GM23248 (cell line): Measurements from ENCODE around the gene DAB2IP. TPM values are rescaled to one million over a fixed set of nuclear protein-coding genes. Genes with fewer than 3 reads are reported as not detected.

Source experiments
- DNase-seq: peaks from one replicate; pipeline ENCODE4 v3.0.0-alpha.2; 2015
- H2AFZ ChIP-seq: fragments of 200-600 bp; sonication (generic); 2 replicates; pipeline ENCODE4 v1.6.1; 2016; ENCODE audit warnings: antibody characterized with exemption
- H3F3A ChIP-seq: fragments of 200-600 bp; sonication (generic); 2 replicates; pipeline ENCODE4 v1.6.1; 2016; ENCODE audit warnings: mild to moderate bottlenecking, antibody characterized with exemption, mixed run types; ENCODE audit not compliant: insufficient read depth
- H3K27ac ChIP-seq: fragments of 200-600 bp; sonication (generic); 2 replicates; pipeline ENCODE4 v1.5.1; 2016; ENCODE audit warnings: mild to moderate bottlenecking
- H3K27me3 ChIP-seq: fragments of 200-600 bp; sonication (generic); replicated peaks from 2 replicates; pipeline ENCODE4 v1.6.1; 2016; ENCODE audit warnings: mild to moderate bottlenecking; ENCODE audit not compliant: insufficient read depth
- H3K36me3 ChIP-seq: fragments of 200-600 bp; sonication (generic); 2 replicates; pipeline ENCODE4 v1.6.1; 2016; ENCODE audit warnings: low read depth, mild to moderate bottlenecking
- H3K4me1 ChIP-seq: fragments of 200-600 bp; sonication (generic); 2 replicates; pipeline ENCODE4 v1.6.1; 2016; ENCODE audit warnings: mild to moderate bottlenecking; ENCODE audit not compliant: insufficient read depth
- H3K4me2 ChIP-seq: fragments of 200-600 bp; sonication (generic); one replicate; pipeline ENCODE4 v1.6.1; 2016; ENCODE audit warnings: mild to moderate bottlenecking; ENCODE audit not compliant: unreplicated experiment
- H3K4me3 ChIP-seq: fragments of 200-600 bp; sonication (generic); 2 replicates; pipeline ENCODE4 v1.5.1; 2016; ENCODE audit warnings: mild to moderate bottlenecking
- H3K79me2 ChIP-seq: fragments of 200-600 bp; sonication (generic); 2 replicates; pipeline ENCODE4 v1.6.1; 2016; ENCODE audit warnings: mild to moderate bottlenecking; ENCODE audit not compliant: insufficient read depth
- H3K9ac ChIP-seq: fragments of 200-600 bp; sonication (generic); 2 replicates; pipeline ENCODE4 v1.6.1; 2016; ENCODE audit warnings: mild to moderate bottlenecking
- H3K9me2 ChIP-seq: fragments of 200-600 bp; sonication (generic); 2 replicates; pipeline ENCODE4 v1.6.1; 2016; ENCODE audit warnings: mixed run types, mild to moderate bottlenecking, moderate library complexity; ENCODE audit not compliant: insufficient read depth
- H3K9me3 ChIP-seq: fragments of 200-600 bp; sonication (generic); one replicate; pipeline ENCODE4 v1.6.1; 2017; ENCODE audit warnings: low read depth
- H4K20me1 ChIP-seq: fragments of 200-600 bp; sonication (generic); 2 replicates; pipeline ENCODE4 v1.6.0; 2016; ENCODE audit not compliant: insufficient read depth
- EZH2 ChIP-seq: fragments of 200-600 bp; sonication (generic); IDR thresholded peaks from 2 replicates; pipeline ENCODE4 v1.6.1; 2018; ENCODE audit warnings: antibody characterized with exemption, mild to moderate bottlenecking; ENCODE audit not compliant: insufficient read depth, poor library complexity, severe bottlenecking
- EZH2phosphoT487 ChIP-seq: fragments of 200-600 bp; sonication (generic); IDR thresholded peaks from 2 replicates; pipeline ENCODE4 v1.6.1; 2018; ENCODE audit warnings: antibody characterized with exemption, moderate library complexity, mild to moderate bottlenecking, low read depth; ENCODE audit not compliant: insufficient read depth
- WGBS, 2 experiments: methylation state at CpG; one replicate each; pipeline ENCODE4 v1.1.6; 2015 to 2017; ENCODE audit warnings: low lambda C conversion rate in 2 of 2, low coverage in 1 of 2; ENCODE audit errors: missing lambda C conversion rate in 2 of 2; 5-methylcytosine and 5-hydroxymethylcytosine counted together
- in situ Hi-C: fragments of 300-500 bp; cut with MboI; formaldehyde crosslinking; loops from 2 replicates; pipeline ENCODE4 v1.15.0; 2020
- polyA plus RNA-seq: library from polyadenylated mRNA; unstranded; fragments of >200 nt; fragmentation: Nextera tagmentation; extraction: Ambion mirVana; gene quantifications from 2 replicates; pipeline ENCODE4 v1.2.1, GENCODE V29; 2016
- total RNA-seq: library from RNA; depleted of rRNA; stranded (reverse); fragments of >200 nt; shearing (Covaris generic); gene quantifications from 2 replicates; pipeline ENCODE4 v1.2.3, GENCODE V29; 2014

The DAB2IP gene
- total and polyA plus RNA-seq, 2 experiments from 2014 or later: 2.6 to 19.7 TPM

DNA sequence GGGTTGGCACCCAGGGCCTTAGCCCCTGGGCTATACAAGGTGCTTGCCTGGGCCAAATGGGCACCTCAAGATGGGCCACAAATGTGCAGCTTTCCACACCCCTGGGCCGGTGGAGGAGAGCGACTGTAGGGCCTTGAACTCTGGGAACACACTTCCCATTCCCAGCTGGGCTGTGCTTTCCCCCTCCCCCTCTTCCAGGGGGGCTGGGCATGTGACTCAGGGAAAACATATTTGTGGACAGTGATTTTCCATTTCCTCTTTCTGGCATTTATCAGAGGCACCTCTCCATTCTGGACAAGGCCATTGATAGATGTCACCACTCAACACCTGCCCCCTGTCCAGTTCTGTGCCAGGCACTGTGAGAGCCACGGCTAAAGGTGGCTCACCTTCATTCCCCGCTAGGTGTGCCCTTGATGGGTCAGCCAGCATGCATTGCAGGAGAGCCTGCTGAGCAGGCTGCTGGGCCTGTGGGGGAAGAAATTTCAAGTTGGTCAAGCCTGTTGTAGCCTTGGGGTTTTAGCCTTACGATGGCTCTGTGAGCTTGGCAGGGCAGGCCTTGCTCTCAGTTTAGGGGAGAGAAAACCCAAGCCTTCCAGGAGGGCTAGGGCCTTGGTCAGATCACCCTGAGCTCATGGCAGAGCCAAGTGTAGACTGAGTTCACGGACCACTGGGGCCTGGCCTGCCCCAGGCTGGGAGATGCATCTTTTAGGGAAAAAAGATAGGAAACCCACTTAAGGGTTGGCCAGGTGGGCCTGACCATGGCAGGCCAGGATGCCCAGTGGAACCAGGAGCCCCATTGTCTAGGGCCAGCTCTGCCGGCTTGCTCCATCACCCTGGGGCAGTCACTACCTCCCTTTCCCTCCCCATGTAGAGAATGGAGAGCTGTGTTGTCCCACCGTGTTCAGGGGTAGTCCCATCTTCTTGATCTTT is 113.9 kb downstream of the DAB2IP start:
- H2AFZ ChIP-seq: no peak overlapping the region
- TF ChIP-seq EZH2: no peak
- no peak for TF ChIP-seq EZH2phosphoT487
- no peaks in the 10 kb centered on the region for H3K9me3 ChIP-seq
- no peak overlapping the region for H3K27ac ChIP-seq
- H3K4me3 ChIP-seq: no peak overlapping the region
- peaks cover 17% of the 10 kb centered on the region for H3K36me3 ChIP-seq
- H3K9me2 ChIP-seq: no peaks in the 10 kb centered on the region
- H3F3A ChIP-seq: no peaks in the 10 kb centered on the region
- no peaks in the 10 kb centered on the region for H4K20me1 ChIP-seq
- H3K27me3 ChIP-seq: no peaks in the 10 kb centered on the region
- peaks cover 14% of the 10 kb centered on the region for H3K4me1 ChIP-seq
- peak; percentile 62 for DNase-seq
- no peak overlapping the region for H3K9ac ChIP-seq
- peak overlapping the region; percentile 30 for H3K4me2 ChIP-seq
- no peaks in the 10 kb centered on the region for H3K79me2 ChIP-seq
- in situ Hi-C loops: no loop called here
- 72 to 73% methylated on average over 8 of the region's 8 CpGs for whole genome bisulfite sequencing, 2 experiments

DNA sequence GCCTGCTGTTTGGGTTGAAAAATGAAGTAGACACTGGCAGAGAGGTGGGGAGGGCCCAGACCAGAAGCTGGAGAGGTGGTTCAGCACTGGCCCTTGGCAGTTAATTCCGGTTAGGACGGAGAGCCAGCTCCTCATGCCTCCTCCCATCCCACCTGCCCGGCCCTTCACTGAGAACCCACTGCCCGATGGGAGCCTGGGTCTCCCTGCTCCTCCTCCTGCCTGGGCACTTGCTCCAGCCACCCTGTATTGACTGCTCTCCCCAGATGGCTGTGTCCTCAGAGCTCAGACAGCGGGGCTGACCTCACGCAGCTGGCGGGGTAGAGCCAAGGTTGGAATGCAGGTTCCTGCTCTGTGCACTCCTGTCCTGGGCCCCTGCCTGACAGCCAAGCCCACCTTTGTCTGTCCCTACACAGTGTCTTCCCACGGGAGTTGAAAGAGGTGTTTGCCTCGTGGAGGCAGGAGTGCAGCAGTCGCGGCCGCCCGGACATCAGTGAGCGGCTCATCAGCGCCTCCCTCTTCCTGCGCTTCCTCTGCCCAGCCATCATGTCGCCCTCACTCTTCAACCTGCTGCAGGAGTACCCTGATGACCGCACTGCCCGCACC is 114.7 kb downstream of the DAB2IP start:
- Histone ChIP-seq H3K4me3 (no peak overlapping the region), H3K9ac (no peak overlapping the region), H4K20me1 (no peaks in the 10 kb centered on the region), H3K27ac (no peak overlapping the region), H2AFZ (no peak overlapping the region), H3K79me2 (no peaks in the 10 kb centered on the region), H3K4me2 (no peak overlapping the region), H3K9me2 (no peaks in the 10 kb centered on the region), H3K4me1 (peaks cover 23% of the 10 kb centered on the region), H3F3A (no peaks in the 10 kb centered on the region), H3K36me3 (peaks cover 17% of the 10 kb centered on the region), H3K9me3 (no peaks in the 10 kb centered on the region), H3K27me3 (no peaks in the 10 kb centered on the region)
- TF ChIP-seq EZH2phosphoT487 (no peak), EZH2 (no peak)
- DNase-seq: no peak
- 94 to 96% methylated on average over 19 of the region's 19 CpGs for WGBS, 2 experiments
- in situ Hi-C loops: no loop called here

DNA sequence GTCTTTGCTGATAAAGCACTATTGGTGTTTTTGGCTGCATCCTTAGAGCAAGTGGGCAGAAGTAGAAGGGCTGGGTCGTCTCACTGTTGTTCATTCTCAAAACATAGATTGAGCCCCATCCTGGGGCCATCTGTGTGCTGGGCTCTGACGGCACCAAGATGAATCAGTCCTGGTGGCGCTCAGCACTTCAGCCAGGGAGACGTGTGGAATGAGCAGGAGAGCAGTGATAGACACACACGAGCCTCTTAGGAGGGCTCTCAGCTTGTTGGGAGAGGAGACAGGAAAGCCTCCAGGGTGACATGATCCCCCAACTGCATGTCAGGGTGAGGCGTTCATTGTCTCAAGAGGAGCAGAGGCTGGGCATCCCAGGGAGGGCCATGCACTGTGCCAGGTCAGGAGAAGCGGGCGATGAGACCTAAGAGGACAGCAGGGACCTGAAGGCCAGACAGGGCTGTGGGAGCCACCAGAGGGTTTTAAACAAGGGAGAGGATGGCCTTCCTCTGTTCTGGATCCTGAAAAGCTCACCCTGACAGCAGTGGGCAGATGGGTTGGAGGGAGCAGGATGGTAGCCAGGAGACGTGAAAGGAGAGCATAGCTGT is 115.8 kb downstream of the DAB2IP start:
- H3K36me3 ChIP-seq: peaks cover 17% of the 10 kb centered on the region

DNA sequence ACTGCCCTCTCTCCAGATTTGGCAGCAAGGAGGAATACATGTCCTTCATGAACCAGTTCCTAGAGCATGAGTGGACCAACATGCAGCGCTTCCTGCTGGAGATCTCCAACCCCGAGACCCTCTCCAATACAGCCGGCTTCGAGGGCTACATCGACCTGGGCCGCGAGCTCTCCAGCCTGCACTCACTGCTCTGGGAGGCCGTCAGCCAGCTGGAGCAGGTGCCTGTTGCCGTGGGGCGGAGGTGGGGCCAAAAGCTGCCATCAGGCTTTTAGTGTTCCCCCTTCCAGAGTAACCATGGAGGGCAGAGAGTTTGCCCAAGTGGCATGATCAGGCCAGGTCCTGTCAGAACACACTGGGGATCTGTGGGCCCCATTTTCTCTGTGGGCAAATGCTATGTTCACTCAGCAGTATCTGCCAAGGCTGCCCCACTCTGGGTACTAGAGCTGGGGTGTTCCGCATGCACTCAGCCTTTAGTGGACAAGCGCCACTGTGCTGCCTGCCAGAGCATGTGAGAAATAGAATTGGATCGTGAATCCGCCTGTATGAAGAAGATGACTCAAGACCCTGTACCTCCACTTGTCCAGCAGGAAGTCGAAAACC is 117.1 kb downstream of the DAB2IP start:
- in situ Hi-C loops: no loop called here
- Histone ChIP-seq H3K27me3 (no peaks in the 10 kb centered on the region), H3K4me2 (no peak overlapping the region), H3K4me3 (no peak overlapping the region), H3F3A (no peaks in the 10 kb centered on the region), H3K79me2 (no peaks in the 10 kb centered on the region), H3K9ac (no peak overlapping the region), H3K9me3 (no peaks in the 10 kb centered on the region), H3K4me1 (peaks cover 29% of the 10 kb centered on the region), H3K27ac (no peak overlapping the region), H3K9me2 (no peaks in the 10 kb centered on the region), H3K36me3 (peaks cover 17% of the 10 kb centered on the region), H4K20me1 (no peaks in the 10 kb centered on the region), H2AFZ (no peak overlapping the region)
- WGBS, 2 experiments: 96 to 97% methylated on average over 15 of the region's 15 CpGs
- TF ChIP-seq EZH2 (no peak), EZH2phosphoT487 (no peak)
- DNase-seq: no peak

More for the DNA sequence above, 115.8 kb downstream of the DAB2IP start:
- no peak overlapping the region for H3K27ac ChIP-seq
- WGBS, 2 experiments: 92 to 95% methylated on average over 9 of the region's 9 CpGs
- no peaks in the 10 kb centered on the region for H3F3A ChIP-seq
- TF ChIP-seq EZH2phosphoT487 (no peak), EZH2 (no peak)
- no peaks in the 10 kb centered on the region for H4K20me1 ChIP-seq
- no peaks in the 10 kb centered on the region for H3K9me2 ChIP-seq
- H3K27me3 ChIP-seq: no peaks in the 10 kb centered on the region
- peaks cover 29% of the 10 kb centered on the region for H3K4me1 ChIP-seq
- H3K4me2 ChIP-seq: no peak overlapping the region
- H2AFZ ChIP-seq: no peak overlapping the region
- no peak for DNase-seq
- in situ Hi-C loops: no loop called here
- H3K9me3 ChIP-seq: no peaks in the 10 kb centered on the region
- H3K9ac ChIP-seq: no peak overlapping the region
- no peak overlapping the region for H3K4me3 ChIP-seq
- H3K79me2 ChIP-seq: no peaks in the 10 kb centered on the region
